HAP-1 (cell line): Measurements from ENCODE around the gene GAMT.

Experiments used
- DNase-seq, 2 experiments: peaks; one replicate each; pipeline ENCODE4 v3.0.0-alpha.2; 2016 to 2020; ENCODE audit warnings: low spot score in 2 of 2
- H3K27me3 ChIP-seq: fragments of 250-450 bp; sonication (Bioruptor Pico); 2 replicates; pipeline ENCODE4 v1.5.1; 2020; ENCODE audit warnings: low read depth, mild to moderate bottlenecking, moderate library complexity
- H3K36me3 ChIP-seq: fragments of 250-450 bp; sonication (Bioruptor Pico); replicated peaks from 2 replicates; pipeline ENCODE4 v1.5.1; 2020; ENCODE audit warnings: mild to moderate bottlenecking
- H3K4me1 ChIP-seq: fragments of 250-450 bp; sonication (Bioruptor Pico); 2 replicates; pipeline ENCODE4 v1.5.1; 2020; ENCODE audit warnings: mild to moderate bottlenecking
- H3K4me3 ChIP-seq: fragments of 250-450 bp; sonication (Bioruptor Pico); 2 replicates; pipeline ENCODE4 v1.5.1; 2020; ENCODE audit warnings: mild to moderate bottlenecking, moderate library complexity
- H3K9me3 ChIP-seq: fragments of 250-450 bp; sonication (Bioruptor Pico); 2 replicates; pipeline ENCODE4 v1.5.1; 2020; ENCODE audit warnings: mild to moderate bottlenecking, moderate library complexity
- in situ Hi-C: fragments of 300-500 bp; cut with MboI; formaldehyde crosslinking; loops from 3 replicates; pipeline ENCODE4 v1.14.3; 2020; ENCODE audit warnings: low sequenced_read_pairs, inconsistent platforms, mixed read lengths

The GAMT gene

DNA sequence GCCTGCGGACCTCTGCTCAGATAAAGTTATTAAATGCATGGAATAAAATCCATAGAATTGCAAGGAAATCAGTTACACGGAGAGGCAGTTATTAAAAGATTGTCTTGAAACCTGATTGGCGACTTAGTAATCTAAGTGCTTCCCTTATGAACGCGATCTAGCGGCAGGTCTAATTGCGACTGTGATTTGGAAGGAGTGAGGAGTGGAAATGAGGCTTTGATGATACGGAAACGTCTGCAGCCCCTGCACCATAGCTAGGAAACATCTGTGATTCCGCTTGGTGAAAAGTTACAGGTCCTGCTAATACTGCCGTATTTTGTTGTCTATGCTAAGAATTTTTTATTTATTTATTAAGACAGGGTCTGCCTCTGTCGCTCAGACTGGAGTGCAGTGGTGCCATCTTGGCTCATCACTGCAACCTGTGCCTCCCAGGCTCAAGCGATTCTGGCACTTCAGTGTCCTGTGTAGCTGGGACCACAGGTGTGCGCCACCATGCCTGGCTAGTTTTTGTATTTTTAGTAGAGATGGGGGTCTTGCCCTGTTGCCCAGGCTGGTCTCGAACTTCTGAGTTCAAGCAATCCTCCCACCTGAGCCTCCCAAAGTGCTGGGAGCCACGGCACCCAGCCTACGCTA, 16.7 kb downstream of the GAMT start:
- Histone ChIP-seq H3K27me3 (no peaks in the 10 kb centered on the region), H3K4me3 (peak overlapping the region; percentile 59), H3K9me3 (no peaks in the 10 kb centered on the region), H3K4me1 (peaks cover 11% of the 10 kb centered on the region), H3K36me3 (peaks cover 39% of the 10 kb centered on the region)
- DNase-seq = no peak
- in situ Hi-C loops = loop anchor here (5.0 kb wide), 1 partner anchor 102 kb away; no protein-coding TSS in a partner anchor

DNA sequence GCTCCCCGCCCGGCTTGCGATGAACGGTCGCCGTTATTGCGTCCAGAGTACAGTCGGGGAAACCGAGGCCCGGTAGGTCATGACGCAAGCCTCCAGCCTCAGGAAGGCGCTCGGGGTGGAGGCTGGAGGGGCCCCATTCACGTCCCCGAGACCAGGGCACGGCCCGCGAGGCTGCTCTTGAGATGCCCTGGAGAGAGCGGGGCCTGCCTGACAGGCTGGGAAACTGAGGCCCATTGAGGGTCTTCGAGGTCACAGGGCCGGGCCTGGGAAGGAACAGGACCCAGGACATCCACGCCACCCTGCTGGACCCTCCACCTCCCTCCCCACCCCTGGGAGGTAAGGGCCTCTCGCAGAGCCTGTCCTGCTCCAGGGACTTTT, 17.3 kb downstream of the GAMT start:
- Histone ChIP-seq H3K4me1 (peaks cover 11% of the 10 kb centered on the region), H3K27me3 (no peaks in the 10 kb centered on the region), H3K9me3 (no peaks in the 10 kb centered on the region), H3K4me3 (peak overlapping the region; percentile 59), H3K36me3 (peaks cover 34% of the 10 kb centered on the region)
- no peak for DNase-seq
- in situ Hi-C loops = loop anchor here (5.0 kb wide), 1 partner anchor 102 kb away; no protein-coding TSS in a partner anchor

- Histone ChIP-seq H3K27me3 (no peaks in the 10 kb centered on the region), H3K9me3 (no peaks in the 10 kb centered on the region), H3K4me3 (peak within 1 kb of the TSS; percentile 59), H3K36me3 (peaks cover 28% of the 10 kb centered on the region), H3K4me1 (peaks cover 11% of the 10 kb centered on the region)
- peak; percentile 76 to 92 for DNase-seq
- in situ Hi-C loops = loop anchor here (5.0 kb wide), 1 partner anchor 101 kb away; no protein-coding TSS in a partner anchor
These were observed 17.8 kb downstream of the GAMT start, which contains the start of gene NDUFS7 for GRCh38 chr19:1383312-1384084. TSS of gene NDUFS7 (plus strand) at chr19:1383907. CDS start at chr19:1383927, 20 bp downstream.

DNA sequence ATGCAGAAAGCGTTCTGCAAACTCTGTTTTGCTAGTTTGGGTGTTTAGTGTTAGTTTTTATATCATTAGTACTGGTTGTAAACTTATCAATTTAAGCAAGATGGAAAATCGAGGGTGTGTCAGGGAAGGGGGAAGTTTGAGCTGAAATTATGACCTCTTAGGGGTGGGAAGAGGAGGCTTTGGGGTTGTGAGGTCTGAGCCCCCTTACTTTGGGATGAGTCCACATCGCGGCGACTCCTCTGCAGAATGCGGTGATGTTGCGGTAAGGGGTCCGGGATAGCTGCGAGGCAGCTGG, 18.4 kb downstream of the GAMT start:
- DNase-seq = peak in 1 of 2 experiments; percentile 81

GRCh38 chr19:1382250-1382649, 19.1 kb downstream of the GAMT start:
- no peaks in the 10 kb centered on the region for H3K9me3 ChIP-seq
- H3K27me3 ChIP-seq = no peaks in the 10 kb centered on the region
- peaks cover 19% of the 10 kb centered on the region for H3K36me3 ChIP-seq
- DNase-seq = no peak
- in situ Hi-C loops = loop anchor here (5.0 kb wide), 1 partner anchor 100 kb away; no protein-coding TSS in a partner anchor
- H3K4me3 ChIP-seq = no peak overlapping the region
- H3K4me1 ChIP-seq = peaks cover 11% of the 10 kb centered on the region

More for the DNA sequence above, 18.4 kb downstream of the GAMT start:
- H3K9me3 ChIP-seq = no peaks in the 10 kb centered on the region
- in situ Hi-C loops = loop anchor here (5.0 kb wide), 1 partner anchor 101 kb away; no protein-coding TSS in a partner anchor
- H3K27me3 ChIP-seq = no peaks in the 10 kb centered on the region
- H3K4me3 ChIP-seq = peak overlapping the region; percentile 59
- H3K36me3 ChIP-seq = peaks cover 23% of the 10 kb centered on the region
- peaks cover 11% of the 10 kb centered on the region for H3K4me1 ChIP-seq

DNA sequence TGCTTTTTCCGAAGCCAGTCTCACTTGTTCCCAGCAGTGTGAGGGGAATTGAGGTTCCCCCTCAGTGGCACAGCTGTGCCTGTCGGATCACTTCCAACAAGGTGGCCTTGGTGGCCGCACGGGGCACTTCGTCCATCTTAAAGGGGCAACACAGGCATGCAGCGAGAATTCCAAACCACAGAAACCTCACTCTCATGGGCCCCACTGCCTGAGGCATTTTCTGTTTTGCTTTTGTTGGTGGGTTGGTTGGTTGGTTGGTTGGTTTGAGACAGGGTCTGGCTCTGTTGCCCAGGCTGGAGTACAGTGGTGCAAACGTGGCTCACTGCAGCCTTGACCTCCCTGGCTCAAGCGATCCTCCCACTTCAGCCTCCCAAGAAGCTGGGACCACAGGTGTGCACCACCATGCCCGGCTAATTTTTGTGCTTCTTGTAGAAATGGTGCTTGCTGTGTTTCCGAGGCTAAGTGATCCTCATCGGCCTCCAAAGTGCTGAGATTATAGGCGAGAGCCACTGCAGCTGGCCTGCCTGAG, 21.3 kb downstream of the GAMT start:
- Histone ChIP-seq H3K4me1 (peaks cover 10% of the 10 kb centered on the region), H3K9me3 (no peaks in the 10 kb centered on the region), H3K27me3 (no peaks in the 10 kb centered on the region), H3K4me3 (no peak overlapping the region), H3K36me3 (no peaks in the 10 kb centered on the region; the same call in none of the 2 replicates)
- in situ Hi-C loops = loop anchor here (5.0 kb wide), 1 partner anchor 98 kb away; no protein-coding TSS in a partner anchor
- DNase-seq = no peak

- no peaks in the 10 kb centered on the region for H3K27me3 ChIP-seq
- no peaks in the 10 kb centered on the region for H3K9me3 ChIP-seq
- DNase-seq = no peak
- H3K36me3 ChIP-seq = peaks cover 6% of the 10 kb centered on the region
- H3K4me1 ChIP-seq = peaks cover 7% of the 10 kb centered on the region
- in situ Hi-C loops = no loop called here
- H3K4me3 ChIP-seq = no peak overlapping the region
These were observed 22.0 kb downstream of the GAMT start for GRCh38 chr19:1379126-1379905.

DNA sequence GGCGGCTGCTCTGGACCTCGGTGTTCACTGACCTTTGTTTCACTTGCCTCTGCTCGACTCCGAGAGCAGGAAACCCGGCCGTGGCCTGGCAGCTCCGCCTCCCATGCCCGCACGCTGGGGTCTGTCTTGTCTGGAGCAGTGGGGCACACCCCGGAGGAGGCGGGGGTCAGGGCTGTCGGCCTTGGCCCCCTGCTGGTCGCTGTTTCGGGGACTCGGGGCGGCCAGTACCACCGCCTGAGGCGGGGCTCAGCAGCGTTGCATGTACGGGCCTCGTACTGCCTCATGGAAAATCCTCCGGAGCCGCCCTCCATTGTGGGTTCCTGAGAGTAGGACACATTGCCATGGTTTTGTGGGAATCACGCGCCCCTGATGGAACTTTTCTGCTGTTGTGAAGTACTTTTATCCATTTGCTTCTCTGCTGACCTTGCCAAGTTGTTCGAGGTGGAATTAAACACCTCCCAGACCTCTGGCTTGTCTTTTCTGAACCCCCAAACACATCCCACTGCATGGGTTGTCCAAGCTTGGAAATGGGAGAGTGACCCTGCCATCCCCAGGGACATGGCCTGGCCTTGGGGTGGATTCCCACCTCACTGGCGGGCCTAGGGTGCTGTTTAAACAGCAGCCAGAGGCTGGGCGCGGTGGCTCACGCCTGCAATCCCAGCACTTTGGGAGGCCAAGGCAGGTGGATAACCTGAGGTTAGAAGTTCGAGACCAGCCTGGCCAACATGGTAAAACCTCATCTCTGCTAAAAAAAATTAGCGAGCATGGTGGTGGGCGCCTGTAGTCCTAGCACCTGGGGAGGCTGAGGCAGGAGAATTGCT, 23.2 kb downstream of the GAMT start:
- in situ Hi-C loops = no loop called here
- Histone ChIP-seq H3K4me3 (no peak overlapping the region), H3K27me3 (no peaks in the 10 kb centered on the region), H3K4me1 (peaks cover 8% of the 10 kb centered on the region), H3K9me3 (no peaks in the 10 kb centered on the region), H3K36me3 (peaks cover 18% of the 10 kb centered on the region)
- DNase-seq = no peak

DNA sequence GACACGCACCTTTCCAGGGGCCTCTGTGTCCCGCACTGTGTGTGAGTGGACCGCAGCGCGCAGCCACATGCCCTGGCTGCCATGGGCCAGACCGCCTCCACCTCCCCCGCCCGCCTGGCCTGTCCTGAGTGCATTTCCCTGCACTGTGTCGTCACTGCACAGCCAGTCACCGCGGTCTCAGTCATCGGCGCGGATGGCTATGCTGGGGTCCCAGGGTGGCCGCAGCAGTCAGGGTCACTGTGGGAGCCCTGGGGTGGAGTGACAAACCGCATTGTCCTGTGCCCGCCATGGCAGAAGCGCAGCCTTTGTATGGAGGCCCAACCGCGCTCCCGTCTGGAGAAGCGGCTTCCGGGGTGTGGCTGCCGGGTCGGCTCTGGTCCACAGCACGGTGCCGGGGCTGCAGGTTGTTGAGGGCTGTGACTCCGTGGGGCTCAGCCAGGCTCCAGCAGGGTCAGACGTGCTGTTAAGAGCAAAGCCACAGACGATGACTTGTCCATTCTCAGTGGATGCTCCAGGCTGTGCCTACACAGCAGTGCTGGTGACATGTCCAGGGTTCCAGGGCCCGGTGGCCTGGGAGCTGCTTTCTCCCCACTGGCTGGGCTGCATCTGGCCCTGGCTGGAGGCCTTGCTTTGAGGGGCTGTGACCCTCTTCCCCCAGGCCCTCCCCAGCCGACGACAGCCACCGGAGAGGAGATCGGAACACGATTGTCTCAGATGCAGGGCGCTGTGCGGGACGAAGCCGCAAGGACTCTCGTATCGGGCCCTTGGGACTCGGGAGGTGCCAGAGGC, 24.0 kb downstream of the GAMT start:
- in situ Hi-C loops = no loop called here
- H3K4me3 ChIP-seq = no peak overlapping the region
- no peak for DNase-seq
- peaks cover 11% of the 10 kb centered on the region for H3K4me1 ChIP-seq
- peaks cover 26% of the 10 kb centered on the region for H3K36me3 ChIP-seq
- H3K27me3 ChIP-seq = no peaks in the 10 kb centered on the region
- no peaks in the 10 kb centered on the region for H3K9me3 ChIP-seq

GRCh38 chr19:1376415-1376805, 24.9 kb downstream of the GAMT start:
- no peak for DNase-seq
- Histone ChIP-seq H3K4me1 (peaks cover 7% of the 10 kb centered on the region), H3K9me3 (no peaks in the 10 kb centered on the region), H3K36me3 (peaks cover 34% of the 10 kb centered on the region), H3K27me3 (no peaks in the 10 kb centered on the region), H3K4me3 (no peak overlapping the region)
- in situ Hi-C loops = no loop called here

GRCh38 chr19:1374250-1374577, 27.1 kb downstream of the GAMT start:
- H3K9me3 ChIP-seq = no peaks in the 10 kb centered on the region

GRCh38 chr19:1373534-1374249, 27.6 kb downstream of the GAMT start:
- Histone ChIP-seq H3K4me1 (peaks cover 4% of the 10 kb centered on the region; the same call in 1 of the 2 replicates), H3K4me3 (no peak overlapping the region), H3K9me3 (no peaks in the 10 kb centered on the region), H3K36me3 (peaks cover 59% of the 10 kb centered on the region), H3K27me3 (no peaks in the 10 kb centered on the region)
- peak in 1 of 2 experiments; percentile 75 for DNase-seq
- in situ Hi-C loops = no loop called here

More at GRCh38 chr19:1374250-1374577, 27.1 kb downstream of the GAMT start:
- no peak overlapping the region for H3K4me3 ChIP-seq
- no peaks in the 10 kb centered on the region for H3K27me3 ChIP-seq
- H3K4me1 ChIP-seq = peaks cover 4% of the 10 kb centered on the region; the same call in 1 of the 2 replicates
- in situ Hi-C loops = no loop called here
- H3K36me3 ChIP-seq = peaks cover 56% of the 10 kb centered on the region
- DNase-seq = no peak
